GM21447 (cell line): ENCODE results near the gene MAZ.

Experiments used
- ATAC-seq: cut with Tn5 transposase; IDR thresholded peaks from one replicate; pipeline ENCODE4 v1.9.1; 2021; ENCODE audit not compliant: unreplicated experiment

Gene MAZ

GRCh38 chr16:29809031-29809747 lies 2.9 kb downstream of the MAZ start:
- ATAC-seq, result no peak

DNA sequence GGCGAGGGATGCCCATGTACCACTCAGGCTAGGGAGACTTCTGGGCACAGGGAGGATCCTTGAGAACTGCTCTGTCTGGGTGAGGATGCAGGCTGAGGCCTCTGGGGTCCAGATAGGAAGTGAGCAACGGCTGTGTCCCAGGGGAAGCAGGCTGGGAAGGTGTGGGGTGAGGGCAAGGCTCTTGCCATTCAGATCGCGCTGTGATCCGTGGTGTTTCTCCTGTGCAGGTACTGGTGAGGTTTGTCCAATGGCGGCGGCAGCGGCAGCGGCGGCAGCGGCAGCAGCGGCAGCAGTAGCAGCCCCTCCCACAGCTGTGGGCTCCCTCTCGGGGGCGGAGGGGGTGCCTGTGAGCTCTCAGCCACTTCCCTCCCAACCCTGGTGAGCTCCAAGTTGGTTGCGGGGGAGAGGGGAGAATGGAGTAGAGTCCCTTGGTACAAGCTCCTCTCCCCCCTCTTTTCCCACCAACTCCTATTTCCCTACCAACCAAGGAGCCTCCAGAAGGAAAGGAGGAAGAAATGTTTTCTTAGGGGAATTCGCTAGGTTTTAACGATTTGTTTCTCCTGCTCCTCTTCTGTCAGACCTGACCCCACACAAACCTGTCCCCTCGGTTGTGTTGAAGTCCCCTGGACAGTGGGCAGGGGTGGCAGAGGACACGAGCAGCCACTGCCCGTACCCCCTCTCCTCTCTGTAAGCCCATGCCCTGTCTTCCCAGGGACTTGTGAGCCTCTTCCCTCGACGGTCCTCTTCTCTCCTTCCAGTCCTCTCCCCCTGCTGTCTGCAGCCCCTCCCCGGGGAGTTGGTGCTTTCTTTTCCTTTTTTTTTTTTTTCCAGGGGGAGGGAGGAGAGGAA lies 3.7 kb downstream of the MAZ start:
- ATAC-seq, result no peak

DNA sequence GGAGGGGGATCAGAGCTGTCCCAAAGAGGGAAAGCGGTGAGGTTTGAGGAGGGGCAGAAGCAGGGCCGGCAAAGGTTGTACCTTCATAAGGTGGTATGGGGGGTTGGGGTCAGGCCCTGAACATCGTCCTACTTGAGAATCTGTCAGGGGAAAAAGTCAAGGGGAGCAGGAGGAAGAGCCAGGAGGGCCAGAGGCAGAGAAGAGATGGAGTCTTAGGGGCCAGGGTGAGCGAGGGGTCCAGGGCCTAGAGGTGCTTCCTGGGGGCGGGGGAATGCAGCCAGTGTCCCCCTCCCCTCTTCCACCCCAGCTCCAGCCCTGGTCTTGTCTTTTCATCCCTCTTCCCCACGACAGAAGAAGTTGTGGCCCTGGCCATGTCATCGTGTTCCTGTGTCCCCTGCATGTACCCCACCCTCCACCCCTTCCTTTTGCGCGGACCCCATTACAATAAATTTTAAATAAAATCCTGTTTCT lies 4.4 kb downstream of the MAZ start:
- ATAC-seq, result no peak

DNA sequence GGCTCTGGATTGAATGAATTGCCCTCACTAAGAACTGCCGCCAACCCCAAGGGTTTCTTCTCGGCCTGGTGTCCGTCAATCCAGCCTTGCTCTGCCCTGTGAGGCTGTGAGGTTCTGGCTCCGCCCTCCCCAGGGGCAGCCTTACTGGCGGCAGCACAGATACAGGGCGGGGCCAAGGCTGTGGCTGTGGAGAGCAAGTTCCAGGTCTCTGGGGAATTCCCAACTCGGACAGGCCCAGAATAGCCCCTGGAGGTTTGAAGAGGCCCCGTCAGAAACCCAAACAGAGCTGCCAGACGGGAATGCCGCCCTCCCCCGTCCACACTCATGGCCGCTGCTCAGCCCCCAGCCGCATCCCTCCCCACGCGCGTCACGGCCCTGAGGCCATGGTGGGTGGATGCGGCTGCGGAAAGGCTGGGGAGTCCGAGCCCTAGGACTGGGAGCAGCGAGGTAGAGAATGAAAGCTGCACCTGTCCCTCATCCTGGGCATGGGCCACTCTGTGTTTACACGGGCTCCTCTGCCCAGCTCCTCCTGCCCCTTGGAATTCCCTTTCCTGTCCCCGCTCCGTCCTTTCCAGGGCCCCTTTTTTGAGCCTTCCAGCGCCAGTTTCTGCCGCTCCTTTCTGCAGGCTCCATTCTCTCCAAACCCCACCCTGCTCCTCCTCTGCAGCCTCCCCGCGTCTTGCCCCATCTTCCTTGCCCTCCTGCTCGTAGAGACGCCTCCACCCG lies 5.0 kb downstream of the MAZ start:
- ATAC-seq, result peak; percentile 35

- ATAC-seq, result no peak
These were observed 5.8 kb downstream of the MAZ start, which contains the start of gene PRRT2 for GRCh38 chr16:29811896-29812665. PRRT2 (plus strand) TSS chr16:29812193; CDS start chr16:29813055, 862 bp downstream.

- ATAC-seq, result no peak
These were observed 6.7 kb downstream of the MAZ start for GRCh38 chr16:29812754-29813643.

GRCh38 chr16:29813644-29814562 lies 7.6 kb downstream of the MAZ start:
- ATAC-seq, result no peak

GRCh38 chr16:29814592-29814991 lies 8.3 kb downstream of the MAZ start:
- no peak for ATAC-seq

DNA sequence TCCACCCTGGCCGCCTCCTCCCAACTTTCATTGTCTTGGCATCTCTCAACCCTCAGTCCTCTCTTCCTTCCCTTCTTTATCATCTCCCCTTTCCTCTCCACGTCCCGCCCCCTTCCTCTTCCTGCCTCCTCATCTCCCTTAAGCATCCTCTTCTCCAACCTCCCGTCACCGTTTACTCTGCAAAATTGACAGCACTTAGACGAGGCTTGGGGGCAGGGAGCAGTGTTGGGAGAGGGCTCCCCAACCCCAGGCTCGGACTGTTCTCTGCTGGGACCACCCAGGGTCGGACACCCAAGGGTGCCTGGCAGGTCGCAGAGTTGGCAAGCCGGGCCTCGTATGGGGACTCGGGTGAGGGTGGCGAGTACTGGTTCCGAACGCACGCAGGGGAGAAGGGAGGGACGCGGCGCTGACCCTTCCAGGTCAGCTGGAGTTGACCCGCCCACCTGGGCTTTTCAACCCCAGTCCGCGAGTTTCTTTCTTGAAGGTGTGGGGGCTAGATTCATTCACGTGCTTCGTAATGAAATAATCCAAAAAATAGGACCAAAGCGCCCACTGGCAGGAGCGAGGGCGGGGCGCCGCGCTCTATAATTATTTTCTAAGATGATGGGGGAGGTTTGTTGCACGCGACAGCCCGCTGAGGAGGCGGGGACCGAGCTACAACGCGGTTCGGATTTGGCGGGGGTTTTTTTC lies 8.8 kb downstream of the MAZ start:
- no peak for ATAC-seq

DNA sequence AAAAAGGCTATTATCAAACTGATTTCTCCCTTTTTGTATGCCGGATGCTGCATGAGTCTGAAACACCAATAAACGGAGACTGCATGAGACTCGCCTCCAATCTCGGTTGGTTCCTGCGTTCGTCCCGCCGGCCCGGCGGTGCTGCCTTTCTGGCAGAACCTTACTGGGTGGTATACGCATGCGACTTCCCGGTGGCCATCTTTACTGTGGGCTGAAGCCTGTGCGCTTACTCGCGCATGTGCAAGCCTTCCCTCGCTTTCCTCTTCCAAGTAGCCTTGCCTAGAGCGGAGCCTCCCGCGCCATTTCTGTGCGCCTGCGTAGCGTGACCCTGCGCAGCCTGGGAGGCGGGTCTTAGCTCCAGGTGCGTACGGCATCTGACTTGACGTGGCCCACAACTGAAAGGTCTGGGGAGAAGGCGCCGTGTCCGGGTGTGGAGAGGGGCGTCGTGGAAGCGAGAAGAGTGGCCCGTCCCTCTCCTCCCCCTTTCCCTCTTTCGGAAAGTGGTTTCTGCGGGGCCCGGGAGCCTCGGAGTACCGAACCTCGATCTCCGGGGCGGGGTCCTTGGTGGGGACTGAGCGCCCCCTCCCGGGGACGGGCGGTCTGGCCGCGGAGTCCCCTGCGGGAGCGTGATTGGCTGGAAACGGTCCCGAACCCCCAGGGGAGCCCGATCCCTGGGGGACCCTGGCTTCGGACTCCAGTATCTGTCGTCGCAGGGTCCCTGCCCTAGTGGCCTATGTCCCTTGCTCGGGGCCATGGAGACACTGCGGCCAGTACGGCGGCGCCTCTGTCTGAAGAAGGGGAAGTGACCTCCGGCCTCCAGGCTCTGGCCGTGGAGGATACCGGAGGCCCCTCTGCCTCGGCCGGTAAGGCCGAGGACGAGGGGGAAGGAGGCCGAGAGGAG lies 9.7 kb downstream of the MAZ start, which contains the start of gene PAGR1:
Gene PAGR1 (plus strand): TSS at position 360 of the 901 bp plus-strand sequence. CDS start 374 bp downstream, at position 734.
- peak; percentile 50 for ATAC-seq

- peak; percentile 11 for ATAC-seq
These were observed 10.5 kb downstream of the MAZ start for GRCh38 chr16:29816694-29817441.

GRCh38 chr16:29818082-29818481 lies 11.8 kb downstream of the MAZ start:
- no peak for ATAC-seq

GRCh38 chr16:29819506-29819905 lies 13.2 kb downstream of the MAZ start:
- no peak for ATAC-seq

DNA sequence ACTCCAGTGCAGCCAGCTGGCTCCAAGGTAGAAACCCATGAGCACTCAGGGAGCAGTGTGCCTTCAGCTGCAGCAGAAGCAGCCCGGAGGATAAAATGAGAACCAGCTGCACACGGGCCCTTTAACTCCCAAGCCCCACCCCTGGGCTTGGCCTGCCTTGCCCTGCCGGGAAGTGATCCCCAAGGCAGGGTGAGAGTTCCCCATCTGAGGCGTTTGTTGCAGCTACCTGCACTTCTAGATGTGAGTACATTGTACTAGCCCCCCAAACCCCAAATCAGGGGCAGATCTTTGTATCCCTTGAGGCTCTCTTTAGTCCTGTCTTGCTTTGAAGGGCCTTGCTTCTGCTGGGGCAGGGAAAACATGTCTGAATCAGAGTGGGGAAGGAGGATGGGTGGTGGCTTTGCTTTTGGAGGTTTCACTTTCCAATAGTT lies 14.0 kb downstream of the MAZ start, which contains the start of gene MVP:
Gene MVP (plus strand): TSS at position 192 of the 431 bp plus-strand sequence. CDS start 10,088 bp downstream, outside the sequence.
- no peak for ATAC-seq

- ATAC-seq, result peak; percentile 45
These were observed 14.7 kb downstream of the MAZ start for GRCh38 chr16:29820730-29821642.
